GM12875 (cell line): Measurements from ENCODE around the gene DTX1.

Experiments
- H3K4me3 ChIP-seq: one replicate; pipeline ENCODE4 v1.5.1; 2011; ENCODE audit warnings: low read depth, low read length, control low read depth
- TF ChIP-seq, protein P1 (sequence below): IDR thresholded peaks from 2 replicates; pipeline ENCODE4 v1.5.1; 2011; ENCODE audit warnings: low read depth, mild to moderate bottlenecking, control low read depth, inconsistent platforms, low read length, moderate library complexity, borderline replicate concordance; ENCODE audit not compliant: insufficient read depth

Gene DTX1

DNA sequence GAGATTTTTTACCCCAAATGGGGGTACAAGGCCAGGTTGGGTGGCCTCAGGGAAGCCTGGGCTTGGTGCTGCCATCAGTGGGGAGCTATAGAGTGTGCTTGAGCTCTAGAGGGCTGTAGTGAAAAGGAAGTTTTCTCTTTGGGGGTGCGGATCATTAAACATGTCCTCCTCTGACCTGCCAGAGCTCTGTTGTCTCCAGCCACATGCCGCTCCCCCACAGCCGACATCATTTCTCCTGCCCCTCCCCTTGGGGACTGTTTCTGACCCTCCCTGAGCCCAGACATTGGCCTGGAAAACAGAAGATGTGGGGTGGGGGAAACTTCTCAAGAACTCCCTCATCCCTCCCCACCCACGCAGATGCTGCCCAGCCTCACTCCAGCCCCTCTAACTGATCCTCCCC, 25.3 kb downstream of the DTX1 start:
- TF ChIP-seq, protein P1, sequence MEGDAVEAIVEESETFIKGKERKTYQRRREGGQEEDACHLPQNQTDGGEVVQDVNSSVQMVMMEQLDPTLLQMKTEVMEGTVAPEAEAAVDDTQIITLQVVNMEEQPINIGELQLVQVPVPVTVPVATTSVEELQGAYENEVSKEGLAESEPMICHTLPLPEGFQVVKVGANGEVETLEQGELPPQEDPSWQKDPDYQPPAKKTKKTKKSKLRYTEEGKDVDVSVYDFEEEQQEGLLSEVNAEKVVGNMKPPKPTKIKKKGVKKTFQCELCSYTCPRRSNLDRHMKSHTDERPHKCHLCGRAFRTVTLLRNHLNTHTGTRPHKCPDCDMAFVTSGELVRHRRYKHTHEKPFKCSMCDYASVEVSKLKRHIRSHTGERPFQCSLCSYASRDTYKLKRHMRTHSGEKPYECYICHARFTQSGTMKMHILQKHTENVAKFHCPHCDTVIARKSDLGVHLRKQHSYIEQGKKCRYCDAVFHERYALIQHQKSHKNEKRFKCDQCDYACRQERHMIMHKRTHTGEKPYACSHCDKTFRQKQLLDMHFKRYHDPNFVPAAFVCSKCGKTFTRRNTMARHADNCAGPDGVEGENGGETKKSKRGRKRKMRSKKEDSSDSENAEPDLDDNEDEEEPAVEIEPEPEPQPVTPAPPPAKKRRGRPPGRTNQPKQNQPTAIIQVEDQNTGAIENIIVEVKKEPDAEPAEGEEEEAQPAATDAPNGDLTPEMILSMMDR = no peak
- no peak overlapping the region for H3K4me3 ChIP-seq

DNA sequence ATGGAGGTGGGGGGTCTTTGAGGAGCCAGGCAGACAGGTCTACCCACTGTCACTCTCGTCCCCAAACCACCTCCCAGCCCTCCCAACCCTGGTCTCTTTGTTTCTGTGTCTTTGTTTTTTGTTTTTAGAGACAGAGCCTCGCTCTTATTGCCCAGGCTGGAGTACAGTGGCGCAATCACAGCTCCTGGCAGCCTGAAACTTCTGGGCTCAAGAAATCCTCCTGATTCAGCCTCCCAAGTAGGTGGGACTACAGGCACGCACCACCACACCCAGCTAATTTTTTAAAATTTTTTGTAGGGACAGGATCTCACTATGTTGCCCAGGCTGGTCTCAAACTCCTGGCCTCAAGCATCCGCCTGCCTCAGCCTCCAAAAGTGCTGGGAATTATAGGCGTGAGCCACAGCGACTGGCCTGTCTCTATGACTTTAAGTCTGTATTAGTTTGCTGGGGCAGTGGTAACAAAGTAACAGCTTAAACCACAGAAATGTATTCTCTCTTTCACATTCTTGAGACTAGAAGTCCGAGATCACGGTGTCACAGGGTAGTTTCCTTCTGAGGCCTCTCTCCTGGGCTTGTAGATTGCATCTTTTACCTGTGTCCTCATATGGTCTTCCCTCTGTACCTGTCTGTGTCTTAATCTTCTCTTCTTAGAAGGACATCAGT, 26.1 kb downstream of the DTX1 start:
- H3K4me3 ChIP-seq = no peak overlapping the region
- TF ChIP-seq, protein P1 = no peak

DNA sequence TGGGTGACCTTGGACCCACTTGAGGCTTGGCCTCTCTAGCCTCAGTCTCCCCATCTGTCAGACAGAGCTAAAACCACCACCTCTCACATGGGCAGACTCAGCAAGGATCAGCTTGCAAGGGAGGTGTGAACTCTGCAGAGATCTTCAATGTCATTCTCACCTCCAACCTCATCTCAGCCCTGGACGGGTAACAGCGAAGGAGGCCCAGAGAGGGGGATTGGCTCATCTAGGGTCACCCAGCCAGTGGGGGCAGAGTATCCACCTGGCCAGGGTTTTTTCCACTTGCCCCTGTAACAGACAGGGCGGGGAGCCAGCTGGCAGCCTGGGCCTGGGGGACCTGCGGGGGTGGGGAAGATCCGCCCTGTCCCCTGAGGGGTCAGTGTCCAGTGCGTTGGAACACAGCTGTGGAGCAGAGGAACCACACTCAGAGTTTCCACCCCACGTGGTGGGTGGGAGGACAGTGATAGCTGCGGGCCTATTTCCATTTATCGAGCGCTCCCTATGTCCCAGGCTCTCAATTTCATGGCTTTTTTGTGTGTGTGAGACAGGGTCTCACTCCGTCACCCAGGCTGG, 27.4 kb downstream of the DTX1 start:
- no peak overlapping the region for H3K4me3 ChIP-seq
- TF ChIP-seq, protein P1 = no peak

DNA sequence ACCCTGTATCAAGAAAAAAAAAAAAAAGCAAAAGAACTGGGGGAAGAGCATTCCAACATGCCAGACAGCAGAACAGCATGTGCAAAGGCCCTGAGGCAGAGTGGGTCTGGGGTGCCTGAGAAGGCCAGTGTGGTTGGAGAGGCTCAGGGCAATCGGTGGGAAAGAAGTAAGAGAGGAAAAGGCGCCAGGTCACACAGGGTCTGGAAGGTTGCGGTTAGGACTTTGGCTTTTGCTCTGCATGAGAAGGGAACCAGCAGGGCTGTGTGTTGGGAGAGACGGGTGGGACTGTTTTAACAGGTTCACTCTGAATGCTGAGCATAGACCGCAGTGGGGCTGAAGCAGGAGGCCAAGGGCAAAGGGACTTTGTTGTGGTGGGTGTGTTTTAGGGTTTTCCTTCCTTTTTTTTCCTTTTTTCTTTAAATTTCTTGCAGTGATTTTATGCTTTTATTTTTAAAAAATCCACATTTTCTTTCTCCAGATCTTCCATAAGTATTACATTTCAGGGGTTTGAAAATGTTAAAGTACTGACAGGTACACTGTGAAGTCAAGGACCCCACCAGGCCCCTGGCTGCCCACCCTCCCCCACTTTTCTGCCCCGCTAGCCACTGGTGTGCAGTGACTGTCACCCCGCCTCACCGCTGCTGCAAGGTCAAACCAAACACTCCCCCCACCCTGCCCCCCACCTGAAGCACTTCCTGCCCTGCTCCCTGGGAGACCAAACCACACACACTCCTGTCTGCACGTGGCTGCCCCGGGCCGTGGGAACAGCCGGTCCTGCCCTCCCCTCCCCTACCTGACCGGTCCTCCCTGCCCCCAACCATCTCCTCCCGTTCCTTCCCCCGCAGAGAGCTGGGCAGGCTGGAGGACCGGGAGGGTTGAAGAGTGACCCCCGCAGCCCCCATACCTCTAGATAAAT, 30.0 kb downstream of the DTX1 start:
- TF ChIP-seq, protein P1 = no peak
- no peak overlapping the region for H3K4me3 ChIP-seq

DNA sequence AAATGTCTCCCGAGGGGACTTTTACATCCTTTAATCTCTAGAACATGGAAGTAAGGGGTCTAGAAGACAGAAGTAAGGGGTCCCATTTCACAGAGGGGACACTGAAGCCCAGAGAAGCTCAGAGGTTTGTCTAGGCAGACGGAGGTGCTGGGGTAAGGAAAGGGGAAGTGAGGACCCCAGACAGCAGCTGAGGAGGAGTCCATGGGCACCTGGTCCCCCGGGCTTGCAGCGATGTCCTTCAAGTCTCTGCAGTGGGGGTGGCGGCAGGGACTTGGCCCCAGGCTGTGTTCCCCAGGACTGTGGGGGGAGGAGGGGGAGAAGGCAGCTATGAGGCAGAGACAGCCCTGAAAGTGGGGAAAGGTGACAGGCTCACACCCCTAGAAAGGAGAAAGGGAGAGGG, 30.7 kb downstream of the DTX1 start:
- TF ChIP-seq, protein P1 = no peak
- no peak overlapping the region for H3K4me3 ChIP-seq

DNA sequence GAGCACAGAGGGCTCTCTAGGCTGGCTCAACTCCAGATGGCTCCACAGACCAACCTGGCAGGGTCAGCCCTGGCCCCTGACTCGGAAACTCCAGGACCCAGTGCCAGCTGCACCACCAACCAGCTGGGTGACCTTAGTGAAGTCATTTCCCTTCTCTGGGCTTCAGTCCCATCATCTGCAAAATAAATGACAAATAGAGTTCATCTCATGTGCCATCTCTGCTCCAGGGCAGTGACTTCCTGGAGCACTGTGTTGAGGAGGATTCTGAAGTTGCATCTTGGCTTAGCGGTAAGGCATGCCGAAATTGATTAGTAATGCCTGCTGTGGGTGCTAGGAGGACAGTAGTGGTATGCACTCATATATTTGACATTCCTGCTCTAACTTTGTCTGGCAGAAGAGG, 31.5 kb downstream of the DTX1 start:
- H3K4me3 ChIP-seq = no peak overlapping the region
- TF ChIP-seq, protein P1 = no peak
